Measurements from ENCODE around the gene TINAGL1.

DNA sequence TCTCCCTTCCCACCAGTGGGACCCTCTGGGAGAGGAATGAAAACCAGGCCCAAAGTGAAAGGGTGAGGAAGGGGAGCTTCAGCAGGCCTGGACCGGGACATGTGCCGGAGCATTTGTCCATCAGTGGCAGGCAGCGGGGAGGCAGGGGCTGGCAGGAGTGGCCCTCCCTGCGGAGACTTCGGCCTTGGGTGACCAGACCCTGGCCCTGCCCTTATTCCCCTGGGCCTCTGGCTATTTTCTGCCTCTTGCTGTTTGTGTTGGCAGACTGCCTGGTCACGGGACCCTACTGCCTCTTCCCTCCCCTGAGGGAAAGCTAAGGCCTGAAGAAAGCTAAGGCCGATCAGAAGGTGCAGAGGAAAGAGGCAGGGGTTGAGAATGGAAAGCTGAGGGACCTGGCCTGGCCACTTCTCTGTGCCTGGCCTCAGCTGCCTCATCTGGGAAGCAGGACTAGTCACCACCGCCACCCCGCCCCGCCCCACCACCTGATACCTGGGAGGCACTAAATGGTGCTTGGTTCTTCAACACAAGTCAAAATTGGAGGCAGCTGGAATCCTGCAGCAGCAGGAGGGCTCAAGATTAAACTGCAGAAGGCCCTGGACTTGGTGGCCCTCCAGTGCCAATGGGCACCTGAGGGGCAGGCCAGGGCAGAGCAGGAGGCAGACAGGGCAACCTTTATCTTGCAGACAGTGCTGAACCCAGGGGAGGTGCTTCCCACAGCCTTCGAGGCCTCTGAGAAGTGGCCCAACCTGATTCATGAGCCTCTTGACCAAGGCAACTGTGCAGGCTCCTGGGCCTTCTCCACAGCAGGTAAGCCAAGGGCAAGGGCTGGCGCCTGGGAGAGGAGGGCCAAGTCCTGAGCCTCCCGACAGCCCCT is 7.9 kb downstream of the TINAGL1 start:
- TF ChIP-seq, protein P1, sequence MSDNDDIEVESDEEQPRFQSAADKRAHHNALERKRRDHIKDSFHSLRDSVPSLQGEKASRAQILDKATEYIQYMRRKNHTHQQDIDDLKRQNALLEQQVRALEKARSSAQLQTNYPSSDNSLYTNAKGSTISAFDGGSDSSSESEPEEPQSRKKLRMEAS (IDR thresholded peaks at IDR 0.05), result no peak
- TF ChIP-seq ZFP36 (IDR thresholded peaks at IDR 0.05; ENCODE audit: borderline replicate concordance, partially characterized antibody) (no peak), EHF (CRISPR knock-in tag; IDR thresholded peaks at IDR 0.05) (no peak), KDM1A (IDR thresholded peaks at IDR 0.05; ENCODE audit: low read depth) (no peak), HMGXB4 (CRISPR knock-in tag; IDR thresholded peaks at IDR 0.05; ENCODE audit: borderline replicate concordance) (no peak), CTCF (IDR thresholded peaks at IDR 0.05) (no peak), NR3C1 (IDR thresholded peaks at IDR 0.05) (no peak)
